Measurements from ENCODE around the gene C19orf44.

Gene C19orf44

GRCh38 chr19:16518483-16519229 lies 22.5 kb downstream of the C19orf44 start:
- DNase-seq: no peak

- DNase-seq: no peak
Observed at GRCh38 chr19:16519230-16519687, 23.1 kb downstream of the C19orf44 start.

GRCh38 chr19:16520074-16520973 lies 24.1 kb downstream of the C19orf44 start:
- DNase-seq: no peak

GRCh38 chr19:16520986-16521624 lies 24.9 kb downstream of the C19orf44 start:
- no peak for DNase-seq

- no peak for DNase-seq
Observed at GRCh38 chr19:16521715-16522289, 25.6 kb downstream of the C19orf44 start.

GRCh38 chr19:16522559-16523377 lies 26.6 kb downstream of the C19orf44 start:
- DNase-seq: no peak

GRCh38 chr19:16524991-16525734 lies 29.0 kb downstream of the C19orf44 start:
- DNase-seq: no peak

- DNase-seq: no peak
Observed at GRCh38 chr19:16525751-16526481, 29.7 kb downstream of the C19orf44 start.

- DNase-seq: no peak
Observed at GRCh38 chr19:16527334-16527935, 31.2 kb downstream of the C19orf44 start.

- DNase-seq: peak; percentile 49
Observed at GRCh38 chr19:16527971-16528521, 31.9 kb downstream of the C19orf44 start.

- no peak for DNase-seq
Observed at GRCh38 chr19:16529466-16530144, 33.4 kb downstream of the C19orf44 start.

GRCh38 chr19:16530540-16531379 lies 34.6 kb downstream of the C19orf44 start:
- no peak for DNase-seq

- DNase-seq: no peak
Observed at GRCh38 chr19:16531380-16531669, 35.1 kb downstream of the C19orf44 start.

- DNase-seq: no peak
Observed at GRCh38 chr19:16532440-16533234, 36.4 kb downstream of the C19orf44 start.

GRCh38 chr19:16535381-16535780 lies 39.2 kb downstream of the C19orf44 start:
- no peak for DNase-seq

- DNase-seq: no peak
Observed at GRCh38 chr19:16536130-16536529, 39.9 kb downstream of the C19orf44 start.

- DNase-seq: no peak
Observed at GRCh38 chr19:16537111-16537510, 40.9 kb downstream of the C19orf44 start.

- DNase-seq: no peak
Observed at GRCh38 chr19:16540948-16541347, 44.8 kb downstream of the C19orf44 start.
